ENCODE results near the gene SLC4A8.
A peak's percentile ranks its signal among the peaks of the same experiment; 100 is the strongest.

GRCh38 chr12:51419425-51420193, 5.0 kb upstream of the SLC4A8 start:
- TF ChIP-seq RAD21 (IDR thresholded peaks at IDR 0.05; ENCODE audit: low read depth) = peak; percentile 21; the same call in 1 of the 2 replicates
- no peak for TF ChIP-seq EP300 (IDR thresholded peaks at IDR 0.05; ENCODE audit: borderline replicate concordance)
- TF ChIP-seq EGR1 (IDR thresholded peaks at IDR 0.05) = no peak
- TF ChIP-seq TAF1 (IDR thresholded peaks at IDR 0.05; ENCODE audit: low read depth) = no peak
